Subcutaneous adipose tissue (tissue), 4 donors: Measurements from ENCODE around the gene HSPG2. TPM values are rescaled to one million over a fixed set of nuclear protein-coding genes. Genes with fewer than 3 reads are reported as not detected.

Experiments
- total RNA-seq, 4 donors: library from RNA; depleted of rRNA; stranded (reverse); fragments of >200 nt; gene quantifications; one replicate each; pipeline ENCODE4 v1.1.0, GENCODE V29; 2016
- TF ChIP-seq, protein P1 (sequence below): fragments of 450-650 bp; IDR thresholded peaks from one replicate; pipeline ENCODE4 v1.5.1; 2016; ENCODE audit warnings: low read depth, mild to moderate bottlenecking, control low read depth, antibody characterized with exemption, moderate library complexity

The HSPG2 gene
- total RNA-seq, 4 donors from 2014 or later = 90.5 to 556 (median 207) TPM

DNA sequence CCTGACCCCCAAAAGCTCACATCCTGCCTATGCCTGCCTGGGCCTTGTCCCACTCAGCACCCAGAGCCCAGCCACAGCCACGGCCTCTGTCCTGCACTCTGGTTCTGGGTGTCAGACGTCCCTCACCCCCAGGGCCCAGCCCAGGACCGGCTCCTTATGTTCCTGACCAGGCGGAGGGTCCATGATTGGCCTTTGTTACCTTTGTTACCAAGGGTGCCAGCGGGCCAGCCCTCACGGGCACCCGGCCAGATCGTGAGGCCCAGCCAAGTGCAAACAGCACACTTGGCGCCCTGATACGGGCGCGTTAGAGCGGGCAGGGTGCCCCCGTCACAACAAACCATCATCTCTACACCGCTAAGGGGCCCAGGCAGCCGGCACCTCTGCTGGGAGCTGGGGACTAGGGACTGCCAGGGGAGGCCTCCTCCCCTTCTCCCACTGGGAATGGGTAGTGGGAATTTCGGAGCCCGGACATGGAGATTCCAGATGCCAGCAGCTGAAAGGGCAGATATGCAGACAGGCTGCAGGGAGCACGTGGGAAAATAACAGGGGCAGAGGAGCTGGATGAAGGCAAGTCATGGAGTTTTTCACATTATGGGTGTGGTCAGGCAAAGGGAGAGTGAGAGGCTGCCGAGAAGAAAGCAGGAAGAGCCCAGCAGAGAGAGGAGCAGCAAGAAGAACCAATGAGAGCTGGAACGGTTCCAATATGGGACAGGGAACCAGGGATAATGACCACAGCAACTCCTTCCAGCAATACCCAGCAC is 22.1 kb downstream of the HSPG2 start:
- TF ChIP-seq, protein P1, sequence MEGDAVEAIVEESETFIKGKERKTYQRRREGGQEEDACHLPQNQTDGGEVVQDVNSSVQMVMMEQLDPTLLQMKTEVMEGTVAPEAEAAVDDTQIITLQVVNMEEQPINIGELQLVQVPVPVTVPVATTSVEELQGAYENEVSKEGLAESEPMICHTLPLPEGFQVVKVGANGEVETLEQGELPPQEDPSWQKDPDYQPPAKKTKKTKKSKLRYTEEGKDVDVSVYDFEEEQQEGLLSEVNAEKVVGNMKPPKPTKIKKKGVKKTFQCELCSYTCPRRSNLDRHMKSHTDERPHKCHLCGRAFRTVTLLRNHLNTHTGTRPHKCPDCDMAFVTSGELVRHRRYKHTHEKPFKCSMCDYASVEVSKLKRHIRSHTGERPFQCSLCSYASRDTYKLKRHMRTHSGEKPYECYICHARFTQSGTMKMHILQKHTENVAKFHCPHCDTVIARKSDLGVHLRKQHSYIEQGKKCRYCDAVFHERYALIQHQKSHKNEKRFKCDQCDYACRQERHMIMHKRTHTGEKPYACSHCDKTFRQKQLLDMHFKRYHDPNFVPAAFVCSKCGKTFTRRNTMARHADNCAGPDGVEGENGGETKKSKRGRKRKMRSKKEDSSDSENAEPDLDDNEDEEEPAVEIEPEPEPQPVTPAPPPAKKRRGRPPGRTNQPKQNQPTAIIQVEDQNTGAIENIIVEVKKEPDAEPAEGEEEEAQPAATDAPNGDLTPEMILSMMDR = no peak

DNA sequence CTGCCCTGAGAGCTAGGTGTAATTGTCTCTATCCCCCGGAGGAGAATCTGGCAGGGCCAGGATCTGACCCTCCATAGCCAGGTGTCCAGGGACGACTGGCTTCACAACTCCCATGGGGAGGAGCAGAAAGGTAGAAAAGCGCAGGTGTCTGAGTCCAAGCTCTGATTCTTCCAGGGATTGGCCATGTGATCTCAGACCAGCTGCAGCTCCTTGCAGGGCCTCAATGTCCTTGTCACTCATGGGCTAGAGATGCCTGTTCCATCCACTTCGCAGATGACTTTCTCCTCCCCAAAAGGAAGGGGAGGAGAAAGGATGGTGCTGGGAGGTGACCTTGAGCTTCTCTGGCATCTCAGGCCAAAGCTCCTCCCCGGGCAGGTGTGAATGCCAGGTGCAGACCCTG is 22.7 kb downstream of the HSPG2 start:
- TF ChIP-seq, protein P1 = no peak

GRCh38 chr1:21913763-21914162 is 23.3 kb downstream of the HSPG2 start:
- TF ChIP-seq, protein P1 = no peak

- TF ChIP-seq, protein P1 = no peak
Measured at GRCh38 chr1:21913258-21913657, 23.9 kb downstream of the HSPG2 start.

DNA sequence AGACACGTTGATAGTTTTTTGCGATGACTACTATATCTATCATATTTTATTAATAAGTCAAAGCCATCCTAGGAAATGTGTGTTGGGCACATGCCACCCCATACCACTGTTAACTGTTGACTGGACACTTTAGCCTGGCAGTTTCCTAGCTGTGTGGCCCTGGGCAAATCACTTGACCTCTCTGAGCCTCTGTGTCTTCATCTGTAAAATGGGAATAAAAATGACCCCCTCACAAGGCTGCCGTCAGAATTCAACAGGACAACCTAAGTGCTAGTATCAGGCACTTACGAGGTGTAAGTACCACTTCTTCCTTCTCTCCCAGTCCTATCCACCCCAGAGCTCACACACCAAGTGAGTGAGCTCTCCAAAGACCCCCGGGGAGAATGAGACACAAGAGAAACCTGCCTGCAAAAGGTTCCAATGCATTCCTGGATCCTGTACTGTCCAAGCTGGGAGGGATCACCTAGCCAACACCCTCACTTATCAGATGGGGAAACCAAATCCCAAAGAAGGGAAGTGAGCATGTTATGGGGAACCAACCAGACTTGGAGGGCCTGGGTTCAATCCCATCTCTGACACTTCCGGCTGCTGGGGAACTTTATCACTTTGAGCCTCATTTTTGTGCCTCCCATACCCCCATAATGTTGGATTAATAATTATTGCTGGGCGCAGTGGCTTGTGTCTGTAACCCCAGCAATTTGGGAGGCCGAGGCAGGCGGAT is 24.9 kb downstream of the HSPG2 start:
- TF ChIP-seq, protein P1 = no peak

DNA sequence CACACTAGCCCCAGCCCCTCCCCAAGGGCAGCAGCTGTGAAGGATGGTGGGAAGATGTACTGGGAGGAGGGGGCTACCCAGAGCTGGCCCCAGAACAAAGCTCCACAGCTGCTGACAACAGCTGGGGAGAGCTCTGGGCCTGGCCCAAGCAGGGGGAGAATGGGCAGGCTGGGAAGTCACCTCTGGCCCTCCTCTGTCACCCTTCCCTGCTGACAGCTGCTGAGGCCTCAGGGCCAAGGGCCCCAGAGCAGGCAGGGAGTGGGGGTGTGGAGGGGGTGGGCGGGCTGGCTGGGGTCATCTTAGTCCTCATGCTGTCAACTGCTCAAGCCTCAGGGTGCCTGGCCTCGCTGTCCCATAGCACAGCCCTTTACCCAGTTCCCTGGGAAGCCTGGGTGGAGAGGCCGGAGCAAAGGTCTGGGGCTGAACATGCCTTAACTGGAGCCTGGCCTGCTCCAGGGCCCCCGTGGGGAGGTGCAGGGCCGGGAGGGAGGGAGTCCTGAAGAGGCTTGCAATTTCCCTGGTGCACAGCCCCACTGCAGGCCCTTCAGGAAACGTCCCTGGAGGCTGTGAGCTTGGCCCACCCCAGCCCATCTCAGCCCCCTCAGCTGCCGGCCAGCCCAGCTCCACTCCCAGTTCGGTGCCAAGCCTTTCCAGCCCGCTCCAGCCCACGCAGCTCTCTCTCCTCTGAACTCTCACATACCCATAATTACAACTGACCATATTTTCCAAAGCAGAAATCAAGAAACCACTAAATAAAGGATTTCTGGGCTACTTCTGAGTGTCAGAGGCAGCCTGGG is 25.7 kb downstream of the HSPG2 start:
- TF ChIP-seq, protein P1 = no peak
